Neural progenitor cell (in vitro differentiated cells): ENCODE results near the gene RPL22.

Experiments used
- EZH2 ChIP-seq: fragments of 200-600 bp; sonication (generic); IDR thresholded peaks from 2 replicates; pipeline ENCODE4 v1.6.1; 2017; ENCODE audit warnings: antibody characterized with exemption, mild to moderate bottlenecking, moderate library complexity
- TF ChIP-seq, protein P1 (sequence below): fragments of 200-600 bp; sonication (generic); IDR thresholded peaks from 2 replicates; pipeline ENCODE4 v1.5.1; 2017; ENCODE audit warnings: antibody characterized with exemption, mild to moderate bottlenecking

DNA sequence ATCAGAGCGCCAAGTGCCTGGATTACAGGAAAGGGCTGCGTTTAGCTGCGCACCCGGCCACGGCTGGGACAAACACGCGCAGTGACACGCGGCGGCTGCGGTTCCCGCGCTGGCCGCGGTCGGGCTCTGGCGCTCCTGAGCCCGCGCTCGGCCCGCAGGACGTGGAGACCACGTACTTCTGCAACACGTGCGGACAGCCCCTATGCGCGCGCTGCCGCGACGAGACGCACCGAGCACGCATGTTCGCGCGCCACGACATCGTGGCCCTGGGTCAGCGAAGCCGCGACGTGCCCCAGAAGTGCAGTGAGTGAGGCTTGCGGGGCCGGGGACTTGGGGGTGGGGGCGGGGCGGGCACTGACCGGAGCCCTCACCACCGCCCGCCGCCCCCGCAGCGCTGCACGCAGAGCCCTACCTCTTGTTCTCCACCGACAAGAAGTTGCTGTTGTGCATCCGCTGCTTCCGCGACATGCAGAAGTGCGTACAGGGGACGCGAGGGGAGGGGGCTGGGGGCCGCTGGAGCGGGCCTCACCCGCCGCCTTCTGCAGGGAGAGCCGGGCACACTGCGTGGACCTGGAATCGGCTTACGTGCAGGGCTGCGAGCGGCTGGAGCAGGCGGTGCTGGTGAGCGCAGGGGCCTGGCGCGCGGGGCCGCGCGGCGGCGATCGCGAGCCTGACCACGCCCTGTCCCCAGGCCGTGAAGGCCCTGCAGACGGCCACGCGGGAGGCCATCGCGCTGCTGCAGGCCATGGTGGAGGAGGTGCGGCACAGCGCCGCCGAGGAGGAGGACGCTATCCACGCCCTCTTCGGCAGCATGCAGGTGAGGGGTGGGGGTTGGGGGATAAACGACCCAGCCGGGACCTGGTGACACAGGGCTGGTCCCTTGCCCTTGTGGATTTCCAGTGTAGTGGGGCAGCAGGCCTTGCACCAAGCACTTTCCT lies 9.6 kb upstream of the RPL22 start:
- TF ChIP-seq, protein P1, sequence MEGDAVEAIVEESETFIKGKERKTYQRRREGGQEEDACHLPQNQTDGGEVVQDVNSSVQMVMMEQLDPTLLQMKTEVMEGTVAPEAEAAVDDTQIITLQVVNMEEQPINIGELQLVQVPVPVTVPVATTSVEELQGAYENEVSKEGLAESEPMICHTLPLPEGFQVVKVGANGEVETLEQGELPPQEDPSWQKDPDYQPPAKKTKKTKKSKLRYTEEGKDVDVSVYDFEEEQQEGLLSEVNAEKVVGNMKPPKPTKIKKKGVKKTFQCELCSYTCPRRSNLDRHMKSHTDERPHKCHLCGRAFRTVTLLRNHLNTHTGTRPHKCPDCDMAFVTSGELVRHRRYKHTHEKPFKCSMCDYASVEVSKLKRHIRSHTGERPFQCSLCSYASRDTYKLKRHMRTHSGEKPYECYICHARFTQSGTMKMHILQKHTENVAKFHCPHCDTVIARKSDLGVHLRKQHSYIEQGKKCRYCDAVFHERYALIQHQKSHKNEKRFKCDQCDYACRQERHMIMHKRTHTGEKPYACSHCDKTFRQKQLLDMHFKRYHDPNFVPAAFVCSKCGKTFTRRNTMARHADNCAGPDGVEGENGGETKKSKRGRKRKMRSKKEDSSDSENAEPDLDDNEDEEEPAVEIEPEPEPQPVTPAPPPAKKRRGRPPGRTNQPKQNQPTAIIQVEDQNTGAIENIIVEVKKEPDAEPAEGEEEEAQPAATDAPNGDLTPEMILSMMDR, result peak; percentile 49
- TF ChIP-seq EZH2, result peak; percentile 14
